ENCODE results near the gene SCO2. TPM values are rescaled to one million over a fixed set of nuclear protein-coding genes. Genes with fewer than 3 reads are reported as not detected.

Gene SCO2
- total and polyA plus RNA-seq, 2 of the 13 experiments (the other 11 are each of a cell fraction or from before 2014, with no cell fraction given): 0.32 to 3.7 TPM

DNA sequence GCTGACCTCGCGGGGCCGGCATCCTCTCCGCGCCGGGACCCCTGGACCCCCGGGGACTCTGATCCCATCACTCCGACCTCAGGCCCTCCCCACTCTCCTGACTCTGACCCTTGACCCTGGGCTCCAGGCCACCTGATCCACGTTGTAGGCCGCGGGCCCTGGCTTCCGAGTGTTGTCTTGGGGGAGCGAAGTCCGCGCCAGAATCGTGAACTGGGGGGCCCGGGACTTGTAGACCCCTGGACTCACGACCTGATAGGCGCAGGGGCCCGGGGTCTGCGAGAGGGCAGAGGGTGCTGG lies 5.1 kb upstream of the SCO2 start:
- Histone ChIP-seq H3K9ac (ENCODE audit: insufficient read depth, low read depth, low read length) (peak overlapping the region; percentile 73), H3K79me2 (ENCODE audit: insufficient read depth, low read length) (peaks cover 2% of the 10 kb centered on the region), H3K4me3 (replicated peaks in 1 of 3; ENCODE audit: insufficient read depth in 1 of 3, low read depth in 2 of 3, low read length in 3 of 3) (peak overlapping the region; percentile 58 to 83 (median 74); a peak in 5 of 6 replicates), H3K9me3 (ENCODE audit: low read length) (no peaks in the 10 kb centered on the region), H4K20me1 (ENCODE audit: insufficient read depth, low read length) (no peaks in the 10 kb centered on the region), H3K27ac (ENCODE audit: extremely low read length, insufficient read depth, low read length) (peak overlapping the region; percentile 74), H3K4me2 (ENCODE audit: low read depth, low read length) (peak overlapping the region; percentile 84), H3K27me3 (ENCODE audit: control insufficient read depth in 1 of 2, insufficient read depth in 2 of 2, low read length in 2 of 2) (0 out of 5 replicates have a peak, but pooled peaks cover 0 to 6% of the 10 kb centered on the region in 2 experiments), H3K36me3 (replicated peaks in 1 of 2; ENCODE audit: control insufficient read depth in 1 of 2, insufficient read depth in 2 of 2, low read length in 2 of 2) (no peaks in the 10 kb centered on the region), H2AFZ (ENCODE audit: low read length) (no peak overlapping the region), H3K4me1 (ENCODE audit: insufficient read depth, low read length) (peaks cover 74% of the 10 kb centered on the region)
- ChIA-PET CTCF (ENCODE audit: low intra/inter-chr PET ratio, low total read pairs) (no interaction called here), POLR2A (interaction anchor here (0.9 to 5.9 kb wide), 4 partner anchors 9 to 33 kb away, joined by 3 to 34 read pairs (median 10); partner anchors contain the start of genes KLHDC7B, LMF2, NCAPH2 and SYCE3)
- 0% methylated on average over 9 of the region's 21 CpGs for WGBS (ENCODE audit: low lambda C conversion rate)
- intact Hi-C loops (cut with micrococcal nuclease; ENCODE audit: unreplicated experiment): no loop called here
- FAIRE-seq (no peak), DNase-seq (ENCODE audit: low spot score) (peak; percentile 37), ATAC-seq (peak; percentile 0; the same call in 1 of the 3 replicates)
- in situ Hi-C loops (cut with HindIII; ENCODE audit: extremely low pct_ligation_motif_present, low pct_unique_long_range_greater_than_20kb): loop anchor here (5.0 kb wide), 1 partner anchor 37 kb away; no protein-coding TSS in a partner anchor
- BruUV-seq (replicated peaks): no TSS peak
- TF ChIP-seq KDM2A (CRISPR knock-in tag; IDR thresholded peaks at IDR 0.05; ENCODE audit: borderline replicate concordance, low read depth) (peak; percentile 14; the same call in 1 of the 2 replicates), TCF12 (IDR thresholded peaks at IDR 0.05) (no peak), TCF12 (CRISPR knock-in tag; IDR thresholded peaks at IDR 0.05) (0 out of 2 replicates have a peak, but pooled peaks have one; percentile 81), ZBTB7A (CRISPR knock-in tag; IDR thresholded peaks at IDR 0.05) (peak; percentile 21), PHF8 (CRISPR knock-in tag; IDR thresholded peaks at IDR 0.05) (peak; percentile 68), ZFP36L1 (CRISPR knock-in tag; IDR thresholded peaks at IDR 0.05) (peak; percentile 24; the same call in 1 of the 2 replicates), ZFX (CRISPR knock-in tag; IDR thresholded peaks at IDR 0.05; ENCODE audit: low read depth) (peak; percentile 92), NFYB (CRISPR knock-in tag; IDR thresholded peaks at IDR 0.05) (0 out of 2 replicates have a peak, but pooled peaks have one; percentile 1), TBX3 (IDR thresholded peaks at IDR 0.05; ENCODE audit: borderline replicate concordance) (no peak), ZNF430 (CRISPR knock-in tag; IDR thresholded peaks at IDR 0.05) (peak; percentile 19; the same call in 1 of the 2 replicates), NR2F1 (CRISPR knock-in tag; IDR thresholded peaks at IDR 0.05) (peak; percentile 10 to 76; a peak in 3 of 4 replicates), MYC (CRISPR knock-in tag; IDR thresholded peaks at IDR 0.05; ENCODE audit: borderline replicate concordance) (peak; percentile 75), NR2C2 (CRISPR knock-in tag; IDR thresholded peaks at IDR 0.05; ENCODE audit: borderline replicate concordance) (peak; percentile 95)
- TF ChIP-seq, protein P1, sequence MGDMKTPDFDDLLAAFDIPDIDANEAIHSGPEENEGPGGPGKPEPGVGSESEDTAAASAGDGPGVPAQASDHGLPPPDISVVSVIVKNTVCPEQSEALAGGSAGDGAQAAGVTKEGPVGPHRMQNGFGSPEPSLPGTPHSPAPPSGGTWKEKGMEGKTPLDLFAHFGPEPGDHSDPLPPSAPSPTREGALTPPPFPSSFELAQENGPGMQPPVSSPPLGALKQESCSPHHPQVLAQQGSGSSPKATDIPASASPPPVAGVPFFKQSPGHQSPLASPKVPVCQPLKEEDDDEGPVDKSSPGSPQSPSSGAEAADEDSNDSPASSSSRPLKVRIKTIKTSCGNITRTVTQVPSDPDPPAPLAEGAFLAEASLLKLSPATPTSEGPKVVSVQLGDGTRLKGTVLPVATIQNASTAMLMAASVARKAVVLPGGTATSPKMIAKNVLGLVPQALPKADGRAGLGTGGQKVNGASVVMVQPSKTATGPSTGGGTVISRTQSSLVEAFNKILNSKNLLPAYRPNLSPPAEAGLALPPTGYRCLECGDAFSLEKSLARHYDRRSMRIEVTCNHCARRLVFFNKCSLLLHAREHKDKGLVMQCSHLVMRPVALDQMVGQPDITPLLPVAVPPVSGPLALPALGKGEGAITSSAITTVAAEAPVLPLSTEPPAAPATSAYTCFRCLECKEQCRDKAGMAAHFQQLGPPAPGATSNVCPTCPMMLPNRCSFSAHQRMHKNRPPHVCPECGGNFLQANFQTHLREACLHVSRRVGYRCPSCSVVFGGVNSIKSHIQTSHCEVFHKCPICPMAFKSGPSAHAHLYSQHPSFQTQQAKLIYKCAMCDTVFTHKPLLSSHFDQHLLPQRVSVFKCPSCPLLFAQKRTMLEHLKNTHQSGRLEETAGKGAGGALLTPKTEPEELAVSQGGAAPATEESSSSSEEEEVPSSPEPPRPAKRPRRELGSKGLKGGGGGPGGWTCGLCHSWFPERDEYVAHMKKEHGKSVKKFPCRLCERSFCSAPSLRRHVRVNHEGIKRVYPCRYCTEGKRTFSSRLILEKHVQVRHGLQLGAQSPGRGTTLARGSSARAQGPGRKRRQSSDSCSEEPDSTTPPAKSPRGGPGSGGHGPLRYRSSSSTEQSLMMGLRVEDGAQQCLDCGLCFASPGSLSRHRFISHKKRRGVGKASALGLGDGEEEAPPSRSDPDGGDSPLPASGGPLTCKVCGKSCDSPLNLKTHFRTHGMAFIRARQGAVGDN (CRISPR knock-in tag; IDR thresholded peaks at IDR 0.05): peak; percentile 86
- TF ChIP-seq, protein P2, sequence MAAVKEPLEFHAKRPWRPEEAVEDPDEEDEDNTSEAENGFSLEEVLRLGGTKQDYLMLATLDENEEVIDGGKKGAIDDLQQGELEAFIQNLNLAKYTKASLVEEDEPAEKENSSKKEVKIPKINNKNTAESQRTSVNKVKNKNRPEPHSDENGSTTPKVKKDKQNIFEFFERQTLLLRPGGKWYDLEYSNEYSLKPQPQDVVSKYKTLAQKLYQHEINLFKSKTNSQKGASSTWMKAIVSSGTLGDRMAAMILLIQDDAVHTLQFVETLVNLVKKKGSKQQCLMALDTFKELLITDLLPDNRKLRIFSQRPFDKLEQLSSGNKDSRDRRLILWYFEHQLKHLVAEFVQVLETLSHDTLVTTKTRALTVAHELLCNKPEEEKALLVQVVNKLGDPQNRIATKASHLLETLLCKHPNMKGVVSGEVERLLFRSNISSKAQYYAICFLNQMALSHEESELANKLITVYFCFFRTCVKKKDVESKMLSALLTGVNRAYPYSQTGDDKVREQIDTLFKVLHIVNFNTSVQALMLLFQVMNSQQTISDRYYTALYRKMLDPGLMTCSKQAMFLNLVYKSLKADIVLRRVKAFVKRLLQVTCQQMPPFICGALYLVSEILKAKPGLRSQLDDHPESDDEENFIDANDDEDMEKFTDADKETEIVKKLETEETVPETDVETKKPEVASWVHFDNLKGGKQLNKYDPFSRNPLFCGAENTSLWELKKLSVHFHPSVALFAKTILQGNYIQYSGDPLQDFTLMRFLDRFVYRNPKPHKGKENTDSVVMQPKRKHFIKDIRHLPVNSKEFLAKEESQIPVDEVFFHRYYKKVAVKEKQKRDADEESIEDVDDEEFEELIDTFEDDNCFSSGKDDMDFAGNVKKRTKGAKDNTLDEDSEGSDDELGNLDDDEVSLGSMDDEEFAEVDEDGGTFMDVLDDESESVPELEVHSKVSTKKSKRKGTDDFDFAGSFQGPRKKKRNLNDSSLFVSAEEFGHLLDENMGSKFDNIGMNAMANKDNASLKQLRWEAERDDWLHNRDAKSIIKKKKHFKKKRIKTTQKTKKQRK (IDR thresholded peaks at IDR 0.05; ENCODE audit: low read length): no peak
- TF ChIP-seq, protein P3, sequence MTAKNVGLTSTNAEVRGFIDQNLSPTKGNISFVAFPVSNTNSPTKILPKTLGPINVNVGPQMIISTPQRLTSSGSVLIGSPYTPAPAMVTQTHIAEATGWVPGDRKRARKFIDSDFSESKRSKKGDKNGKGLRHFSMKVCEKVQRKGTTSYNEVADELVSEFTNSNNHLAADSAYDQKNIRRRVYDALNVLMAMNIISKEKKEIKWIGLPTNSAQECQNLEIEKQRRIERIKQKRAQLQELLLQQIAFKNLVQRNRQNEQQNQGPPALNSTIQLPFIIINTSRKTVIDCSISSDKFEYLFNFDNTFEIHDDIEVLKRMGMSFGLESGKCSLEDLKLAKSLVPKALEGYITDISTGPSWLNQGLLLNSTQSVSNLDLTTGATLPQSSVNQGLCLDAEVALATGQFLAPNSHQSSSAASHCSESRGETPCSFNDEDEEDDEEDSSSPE (CRISPR knock-in tag; IDR thresholded peaks at IDR 0.05): peak; percentile 43; the same call in 1 of the 2 replicates

Measured in HepG2 (cell line).